NCI-H748 treated with DMSO at 0.1 percent for 48 hours (cell line): Measurements from ENCODE around the gene TOMM40.
"Not testable (repeated sequence)": the region's sequence is repeated elsewhere in the genome, so short reads cannot be mapped to it uniquely, and the experiment has no call there.

ENCODE experiments used
- DNase-seq: peaks from one replicate; lab custom pipeline; 2025; lab: John Stamatoyannopoulos, UW

TOMM40 gene

GRCh38 chr19:44871809-44872208, 19.2 kb upstream of the TOMM40 start:
- DNase-seq, result no peak

DNA sequence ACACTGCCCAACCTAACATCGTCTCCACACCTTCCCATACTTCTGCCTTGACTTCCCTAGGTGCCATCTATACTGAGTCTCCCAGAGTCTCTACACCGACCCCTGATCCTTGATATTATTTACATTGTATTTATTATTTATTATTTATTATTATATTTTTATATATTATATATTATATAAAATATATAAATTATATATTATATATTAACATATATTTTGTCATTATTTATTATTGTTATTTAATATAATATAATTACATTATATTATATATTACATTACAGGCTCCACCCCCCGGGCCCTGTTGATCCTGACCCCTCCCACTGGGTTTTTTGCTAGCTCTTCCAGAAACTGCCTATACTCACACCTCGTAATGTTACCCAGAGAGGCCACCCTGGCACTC, 18.4 kb upstream of the TOMM40 start:
- DNase-seq, result no peak

DNA sequence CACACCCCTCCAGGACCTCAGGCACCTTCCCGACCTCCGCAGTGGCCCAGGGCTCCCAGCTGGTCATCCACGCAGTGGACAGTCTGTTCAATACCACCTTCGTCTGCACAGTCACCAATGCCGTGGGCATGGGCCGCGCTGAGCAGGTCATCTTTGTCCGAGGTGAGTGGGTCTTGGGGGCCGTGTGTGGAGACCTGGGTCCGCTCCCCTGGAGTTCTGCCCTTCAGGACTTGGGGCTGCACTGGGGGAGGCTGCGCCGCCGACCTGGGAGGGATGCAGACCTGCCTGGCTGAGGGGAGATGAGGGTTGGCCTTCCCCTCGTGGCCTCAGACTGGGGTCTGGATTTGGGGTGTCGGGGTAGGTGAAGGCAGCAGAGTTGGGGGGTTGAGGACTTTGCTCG, 16.7 kb upstream of the TOMM40 start:
- DNase-seq, result no peak

- DNase-seq, result no peak
These were observed 15.2 kb upstream of the TOMM40 start for GRCh38 chr19:44875666-44876451.

- no peak for DNase-seq
These were observed 14.0 kb upstream of the TOMM40 start for GRCh38 chr19:44876930-44877535.

DNA sequence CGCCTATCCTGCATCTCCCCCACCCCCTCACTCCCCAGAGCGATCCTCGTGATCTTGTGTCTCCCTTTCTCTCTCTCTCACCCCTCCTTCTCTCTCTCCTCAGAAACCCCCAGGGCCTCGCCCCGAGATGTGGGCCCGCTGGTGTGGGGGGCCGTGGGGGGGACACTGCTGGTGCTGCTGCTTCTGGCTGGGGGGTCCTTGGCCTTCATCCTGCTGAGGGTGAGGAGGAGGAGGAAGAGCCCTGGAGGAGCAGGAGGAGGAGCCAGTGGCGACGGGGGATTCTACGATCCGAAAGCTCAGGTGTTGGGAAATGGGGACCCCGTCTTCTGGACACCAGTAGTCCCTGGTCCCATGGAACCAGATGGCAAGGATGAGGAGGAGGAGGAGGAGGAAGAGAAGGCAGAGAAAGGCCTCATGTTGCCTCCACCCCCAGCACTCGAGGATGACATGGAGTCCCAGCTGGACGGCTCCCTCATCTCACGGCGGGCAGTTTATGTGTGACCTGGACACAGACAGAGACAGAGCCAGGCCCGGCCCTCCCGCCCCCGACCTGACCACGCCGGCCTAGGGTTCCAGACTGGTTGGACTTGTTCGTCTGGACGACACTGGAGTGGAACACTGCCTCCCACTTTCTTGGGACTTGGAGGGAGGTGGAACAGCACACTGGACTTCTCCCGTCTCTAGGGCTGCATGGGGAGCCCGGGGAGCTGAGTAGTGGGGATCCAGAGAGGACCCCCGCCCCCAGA, 12.8 kb upstream of the TOMM40 start:
- no peak for DNase-seq

GRCh38 chr19:44879309-44880065, 11.6 kb upstream of the TOMM40 start:
- DNase-seq, result no peak

DNA sequence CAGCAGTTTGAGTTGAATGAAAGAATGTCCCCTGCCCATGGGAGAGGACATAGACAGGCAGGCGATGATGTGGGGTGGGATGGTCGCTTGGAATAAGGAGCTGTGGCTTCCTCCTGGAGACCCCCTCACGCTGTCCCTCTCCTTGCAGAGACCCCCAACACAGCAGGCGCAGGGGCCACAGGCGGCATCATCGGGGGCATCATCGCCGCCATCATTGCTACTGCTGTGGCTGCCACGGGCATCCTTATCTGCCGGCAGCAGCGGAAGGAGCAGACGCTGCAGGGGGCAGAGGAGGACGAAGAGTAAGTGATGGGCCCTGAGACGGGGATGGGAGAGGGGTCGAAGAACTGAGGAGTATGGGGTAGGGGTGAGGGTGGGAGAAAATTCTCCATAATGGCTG, 9.0 kb upstream of the TOMM40 start:
- DNase-seq, result no peak

- not testable (repeated sequence) for DNase-seq
These were observed 8.2 kb upstream of the TOMM40 start for GRCh38 chr19:44882619-44883397.

DNA sequence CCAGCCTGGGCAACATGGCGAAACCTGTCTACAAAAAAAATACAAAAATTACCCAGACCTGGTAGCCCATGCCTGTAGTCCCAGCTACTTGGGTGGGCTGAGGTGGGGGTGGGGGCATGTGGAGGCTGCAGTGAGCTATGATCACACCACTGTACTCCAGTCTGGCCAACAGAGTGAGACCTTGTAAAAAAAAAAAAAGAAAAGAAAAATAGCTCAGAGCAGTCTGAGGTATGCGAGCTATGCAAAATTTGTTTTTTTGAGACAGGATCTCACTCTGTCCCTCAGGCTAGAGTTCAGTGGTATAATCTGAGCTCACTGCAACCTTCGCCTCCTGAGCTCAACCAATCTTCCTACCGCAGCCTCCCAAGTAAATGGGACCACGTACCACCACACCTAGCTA, 7.1 kb upstream of the TOMM40 start:
- no peak for DNase-seq

GRCh38 chr19:44884566-44884965, 6.5 kb upstream of the TOMM40 start:
- DNase-seq, result no peak

DNA sequence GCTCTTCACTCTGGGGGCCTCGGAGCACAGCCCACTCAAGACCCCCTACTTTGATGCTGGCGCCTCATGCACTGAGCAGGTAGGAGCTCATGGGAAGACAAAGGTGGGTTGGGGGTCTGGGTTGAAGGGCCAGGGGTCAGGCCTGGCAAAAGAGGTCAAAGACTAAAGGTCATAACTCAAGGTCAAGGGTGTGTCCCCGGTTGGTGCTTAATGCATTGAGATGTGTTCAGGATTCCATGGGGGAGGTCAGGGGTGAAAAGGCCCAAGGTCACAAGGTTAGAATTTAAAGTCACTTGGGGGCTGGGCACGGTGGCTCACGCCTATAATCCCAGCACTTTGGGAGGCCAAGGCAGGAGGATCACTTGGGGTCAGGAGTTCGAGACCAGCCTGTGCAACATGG, 4.9 kb upstream of the TOMM40 start:
- DNase-seq, result no peak

- no peak for DNase-seq
These were observed 3.4 kb upstream of the TOMM40 start for GRCh38 chr19:44887648-44888047.

DNA sequence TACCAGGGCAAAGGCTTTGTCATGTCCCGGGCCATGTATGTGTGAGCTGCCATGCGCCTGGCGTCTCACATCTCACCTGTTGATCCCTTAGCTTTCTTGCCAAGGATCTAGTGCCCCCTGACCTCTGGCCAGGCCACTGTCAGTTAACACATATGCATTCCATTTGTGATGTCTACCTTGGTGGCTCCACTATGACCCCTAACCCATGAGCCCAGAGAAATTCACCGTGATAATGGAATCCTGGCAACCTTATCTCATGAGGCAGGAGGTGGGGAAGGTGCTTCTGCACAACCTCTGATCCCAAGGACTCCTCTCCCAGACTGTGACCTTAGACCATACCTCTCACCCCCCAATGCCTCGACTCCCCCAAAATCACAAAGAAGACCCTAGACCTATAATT, 2.7 kb upstream of the TOMM40 start:
- not testable (repeated sequence) for DNase-seq

DNA sequence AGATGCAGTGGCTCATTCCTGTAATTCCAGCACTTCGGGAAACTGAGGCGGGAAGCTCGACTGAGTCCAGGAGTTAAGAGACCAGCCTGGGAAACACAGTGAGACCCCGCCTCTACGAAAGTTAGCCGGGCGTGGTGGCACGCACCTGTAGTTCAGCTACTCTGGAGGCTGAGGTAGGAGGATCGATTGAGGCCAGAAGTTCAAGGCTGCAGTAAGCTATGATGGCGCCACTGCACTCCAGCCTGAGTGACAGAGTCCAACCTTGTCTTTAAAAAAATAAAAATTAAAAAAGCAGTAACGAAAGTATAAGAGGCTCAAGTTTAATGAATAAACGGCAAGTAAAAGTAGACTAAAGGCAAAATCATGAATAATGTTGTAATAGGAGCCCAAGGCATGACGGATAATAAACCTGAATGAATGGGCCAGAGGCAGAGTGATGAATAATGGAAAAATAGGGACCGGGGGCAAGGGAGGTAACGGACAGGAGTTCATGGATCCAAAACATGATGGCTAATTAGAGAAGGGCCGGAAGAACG, 1.2 kb upstream of the TOMM40 start:
- no peak for DNase-seq

DNA sequence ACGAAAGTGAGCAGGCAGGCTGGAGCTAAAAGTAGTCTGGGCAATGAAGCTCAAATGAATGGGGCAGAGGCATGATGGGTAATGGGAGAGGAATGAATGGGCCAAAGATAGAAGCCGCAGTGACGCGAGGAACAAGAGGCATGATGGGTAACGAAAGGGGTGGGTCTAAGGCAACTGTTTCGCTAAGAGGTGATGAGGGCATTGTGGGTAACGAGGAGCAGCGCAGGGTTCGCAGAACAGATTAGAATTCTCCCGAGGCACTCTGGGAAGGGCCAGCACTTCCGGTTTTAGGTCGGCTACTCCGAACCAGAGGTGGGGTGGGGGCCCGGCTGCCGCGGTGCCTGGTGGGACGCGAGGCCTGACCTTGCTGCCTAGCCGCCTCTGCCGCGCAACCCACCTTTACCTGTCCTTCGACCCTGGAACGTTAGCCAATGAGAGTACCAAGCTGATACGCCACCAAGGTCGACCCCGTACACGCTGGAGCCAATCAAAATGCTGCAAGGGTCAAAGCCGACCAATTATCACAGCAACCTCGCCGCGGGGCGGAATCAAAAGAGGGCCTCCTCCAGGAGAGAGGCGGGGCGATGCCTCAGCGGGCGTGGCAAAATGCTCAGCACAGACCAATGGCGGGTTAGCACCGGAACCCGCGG, 563 bp upstream of the TOMM40 start:
- peak; percentile 100 for DNase-seq

- no peak for DNase-seq
These were observed 1.9 kb downstream of the TOMM40 start for GRCh38 chr19:44892932-44893331.

GRCh38 chr19:44893332-44894051, 2.4 kb downstream of the TOMM40 start:
- no peak for DNase-seq

DNA sequence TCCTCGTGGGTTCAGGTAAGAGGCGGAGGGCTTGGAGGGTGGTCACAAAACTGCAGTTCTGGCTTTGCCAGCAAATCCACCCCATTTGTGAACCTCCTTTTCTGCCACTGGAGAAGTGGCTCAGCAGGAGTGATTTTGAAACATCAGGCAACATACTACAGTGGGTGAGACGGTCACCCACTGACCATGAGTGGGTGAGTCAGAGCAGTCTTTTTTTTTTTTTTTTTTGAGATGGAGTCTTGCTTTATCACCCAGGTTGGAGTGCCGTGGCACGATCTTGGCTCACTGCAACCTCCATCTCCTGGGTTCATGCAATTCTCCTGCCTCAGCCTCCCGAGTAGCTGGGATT, 3.0 kb downstream of the TOMM40 start:
- DNase-seq, result no peak

- DNase-seq, result no peak
These were observed 3.9 kb downstream of the TOMM40 start for GRCh38 chr19:44894946-44895345.
